Mesendoderm (in vitro differentiated cells): Measurements from ENCODE around the gene DNTT.

Experiments used
- DNase-seq: peaks from one replicate; pipeline ENCODE4 v3.0.0; 2013
- H2AK5ac ChIP-seq: 2 replicates; pipeline ENCODE4 v1.6.1; 2013; ENCODE audit warnings: low read length, inconsistent platforms
- H2BK120ac ChIP-seq: 2 replicates; pipeline ENCODE4 v1.6.1; 2013; ENCODE audit warnings: low read depth, mild to moderate bottlenecking, low read length, moderate library complexity, mixed read lengths
- H2BK15ac ChIP-seq: replicated peaks from 2 replicates; pipeline ENCODE4 v1.6.1; 2013; ENCODE audit warnings: low read depth, mild to moderate bottlenecking, moderate library complexity
- H2BK5ac ChIP-seq: 2 replicates; pipeline ENCODE4 v1.6.1; 2013; ENCODE audit warnings: low read length, inconsistent platforms
- H3K18ac ChIP-seq: 2 replicates; pipeline ENCODE4 v1.6.1; 2013; ENCODE audit warnings: mild to moderate bottlenecking, low read length, mixed read lengths
- H3K23ac ChIP-seq: one replicate; pipeline ENCODE4 v1.6.1; 2013; ENCODE audit warnings: low read length
- H3K27ac ChIP-seq: 2 replicates; pipeline ENCODE4 v1.5.1; 2013; ENCODE audit warnings: low read depth, mild to moderate bottlenecking, inconsistent platforms, low read length, moderate library complexity
- H3K27me3 ChIP-seq: 2 replicates; pipeline ENCODE4 v1.6.1; 2013; ENCODE audit warnings: low read length, control low read depth, mild to moderate bottlenecking, inconsistent platforms; ENCODE audit not compliant: insufficient read depth, poor library complexity
- H3K36me3 ChIP-seq: 2 replicates; pipeline ENCODE4 v1.6.1; 2013; ENCODE audit warnings: low read length, inconsistent platforms; ENCODE audit not compliant: control insufficient read depth, insufficient read depth
- H3K4ac ChIP-seq: one replicate; pipeline ENCODE4 v1.6.1; 2013; ENCODE audit warnings: low read depth, mild to moderate bottlenecking, low read length, moderate library complexity
- H3K4me1 ChIP-seq: 2 replicates; pipeline ENCODE4 v1.6.1; 2013; ENCODE audit warnings: low read depth, low read length, inconsistent platforms; ENCODE audit not compliant: control insufficient read depth
- H3K4me2 ChIP-seq: 2 replicates; pipeline ENCODE4 v1.6.1; 2013; ENCODE audit warnings: low read length
- H3K4me3 ChIP-seq: 2 replicates; pipeline ENCODE4 v1.5.1; 2013; ENCODE audit warnings: mild to moderate bottlenecking, low read length
- H3K56ac ChIP-seq: one replicate; pipeline ENCODE4 v1.6.1; 2013; ENCODE audit warnings: low read length
- H3K79me1 ChIP-seq: 2 replicates; pipeline ENCODE4 v1.6.1; 2013; ENCODE audit warnings: low read length, inconsistent platforms
- H3K79me2 ChIP-seq: 2 replicates; pipeline ENCODE4 v1.6.1; 2013; ENCODE audit warnings: mild to moderate bottlenecking, low read length; ENCODE audit not compliant: control insufficient read depth, insufficient read depth
- H3K9ac ChIP-seq: 2 replicates; pipeline ENCODE4 v1.6.1; 2013; ENCODE audit warnings: low read length, inconsistent platforms
- H4K5ac ChIP-seq: one replicate; pipeline ENCODE4 v1.6.1; 2013; ENCODE audit warnings: low read length
- H4K8ac ChIP-seq: one replicate; pipeline ENCODE4 v1.6.1; 2013; ENCODE audit warnings: low read depth, mild to moderate bottlenecking, control low read depth, low read length, moderate library complexity
- WGBS: extraction: QIAGEN DNeasy Blood & Tissue Kit; methylation state at CpG from one replicate; pipeline ENCODE4 v1.1.7; 2013; ENCODE audit warnings: low lambda C conversion rate, missing lambda C conversion rate; ENCODE audit not compliant: insufficient coverage; ENCODE audit errors: extremely low coverage; 5-methylcytosine and 5-hydroxymethylcytosine counted together

DNTT gene

DNA sequence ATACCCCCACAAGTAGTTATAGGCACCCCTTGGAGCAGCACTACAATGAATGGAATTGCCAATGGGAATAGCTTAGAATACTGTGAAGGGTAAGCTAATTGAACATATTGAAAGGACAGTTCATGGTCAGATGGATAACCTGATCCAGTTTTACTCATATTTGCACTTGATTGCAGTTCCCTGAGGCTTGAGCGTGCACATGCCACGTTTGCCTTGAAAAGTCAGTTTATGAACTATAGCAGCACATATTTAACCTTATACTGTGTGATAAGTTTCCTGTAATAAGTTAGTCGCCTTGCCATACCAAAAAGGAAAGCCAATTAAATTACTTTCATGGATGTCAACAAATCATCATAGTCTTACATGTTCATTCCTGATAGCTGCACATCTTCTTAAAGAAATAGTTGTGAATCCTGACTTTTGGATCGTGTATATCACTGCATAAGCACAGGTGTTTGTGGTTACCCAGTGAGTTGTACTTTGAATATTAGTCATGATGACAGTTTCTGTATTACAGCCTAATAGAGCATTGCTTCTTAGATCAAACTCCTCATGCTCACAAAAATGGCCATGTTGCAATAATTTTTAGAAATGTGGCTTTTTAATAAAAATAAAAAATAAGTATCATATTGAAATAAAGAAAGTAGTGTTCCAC lies 21.6 kb downstream of the DNTT start:
- Histone ChIP-seq H3K79me1 (no peaks in the 10 kb centered on the region), H3K18ac (no peak overlapping the region), H2AK5ac (no peak overlapping the region), H4K5ac (no peak overlapping the region), H2BK15ac (no peak overlapping the region), H3K27me3 (no peaks in the 10 kb centered on the region), H4K8ac (no peak overlapping the region), H3K4me2 (no peak overlapping the region), H3K56ac (no peak overlapping the region), H2BK5ac (no peak overlapping the region), H3K79me2 (no peaks in the 10 kb centered on the region), H3K4ac (no peak overlapping the region), H3K9ac (no peak overlapping the region), H3K27ac (no peak overlapping the region), H3K4me1 (no peaks in the 10 kb centered on the region), H3K4me3 (no peak overlapping the region), H2BK120ac (no peak overlapping the region), H3K36me3 (no peaks in the 10 kb centered on the region), H3K23ac (no peak overlapping the region)
- no CpG with 5 or more reads among the region's 4 CpGs for WGBS
- no peak for DNase-seq

DNA sequence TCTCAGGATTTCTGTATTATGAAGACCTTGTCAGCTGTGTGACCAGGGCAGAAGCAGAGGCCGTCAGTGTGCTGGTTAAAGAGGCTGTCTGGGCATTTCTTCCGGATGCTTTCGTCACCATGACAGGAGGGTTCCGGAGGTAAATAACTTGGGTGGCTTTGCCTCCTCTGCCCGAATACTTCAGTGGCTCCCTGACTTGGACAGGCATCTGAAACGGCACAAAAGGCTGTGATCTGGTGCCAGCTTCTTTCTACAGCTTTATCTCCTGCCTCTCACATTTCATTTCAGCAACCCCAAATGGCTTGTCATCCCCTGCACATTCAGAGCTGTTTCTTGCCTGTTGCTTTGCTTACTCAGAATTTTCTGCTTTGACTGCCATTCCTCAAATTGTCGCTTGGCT lies 23.2 kb downstream of the DNTT start:
- H4K5ac ChIP-seq, result no peak overlapping the region
- H3K23ac ChIP-seq, result no peak overlapping the region
- no peak for DNase-seq
- no peak overlapping the region for H2AK5ac ChIP-seq
- no peaks in the 10 kb centered on the region for H3K79me2 ChIP-seq
- no peak overlapping the region for H3K4me2 ChIP-seq
- H3K27me3 ChIP-seq, result no peaks in the 10 kb centered on the region
- H2BK15ac ChIP-seq, result no peak overlapping the region
- no peak overlapping the region for H2BK5ac ChIP-seq
- H3K36me3 ChIP-seq, result no peaks in the 10 kb centered on the region
- no peak overlapping the region for H3K18ac ChIP-seq
- H3K79me1 ChIP-seq, result no peaks in the 10 kb centered on the region
- no CpG with 5 or more reads among the region's 7 CpGs for WGBS
- no peak overlapping the region for H4K8ac ChIP-seq
- H3K4me1 ChIP-seq, result no peaks in the 10 kb centered on the region
- no peak overlapping the region for H3K4ac ChIP-seq
- no peak overlapping the region for H3K4me3 ChIP-seq
- H3K9ac ChIP-seq, result no peak overlapping the region
- no peak overlapping the region for H2BK120ac ChIP-seq
- H3K56ac ChIP-seq, result no peak overlapping the region
- no peak overlapping the region for H3K27ac ChIP-seq

DNA sequence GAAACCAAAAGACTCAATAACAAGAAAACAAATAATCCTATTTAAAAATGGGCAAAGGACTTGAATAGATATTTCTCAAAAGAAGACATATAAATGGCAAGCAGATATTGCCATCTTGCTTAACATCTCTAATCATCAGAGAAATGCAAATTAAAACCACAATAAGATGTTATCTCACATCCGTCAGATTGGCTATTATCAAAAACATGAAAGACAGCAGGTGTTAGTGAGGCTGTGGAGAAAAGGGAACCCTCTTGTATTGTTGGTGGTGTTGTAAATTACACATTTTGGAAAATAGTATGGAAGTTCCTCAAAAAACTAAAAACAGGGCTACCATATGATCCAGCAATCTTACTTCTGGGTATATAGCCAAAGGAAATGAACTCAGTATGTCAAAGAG lies 28.9 kb downstream of the DNTT start:
- Histone ChIP-seq H2BK120ac (no peak overlapping the region), H4K5ac (no peak overlapping the region), H2AK5ac (no peak overlapping the region), H3K56ac (no peak overlapping the region), H3K23ac (no peak overlapping the region), H3K4ac (no peak overlapping the region), H2BK15ac (no peak overlapping the region), H4K8ac (no peak overlapping the region), H3K27ac (no peak overlapping the region), H3K79me1 (no peaks in the 10 kb centered on the region), H2BK5ac (no peak overlapping the region), H3K79me2 (no peaks in the 10 kb centered on the region), H3K9ac (no peak overlapping the region), H3K27me3 (no peaks in the 10 kb centered on the region), H3K18ac (no peak overlapping the region), H3K4me3 (no peak overlapping the region), H3K4me2 (no peak overlapping the region), H3K4me1 (no peaks in the 10 kb centered on the region), H3K36me3 (no peaks in the 10 kb centered on the region)
- WGBS, result no CpG with 5 or more reads among the region's 1 CpG
- no peak for DNase-seq

DNA sequence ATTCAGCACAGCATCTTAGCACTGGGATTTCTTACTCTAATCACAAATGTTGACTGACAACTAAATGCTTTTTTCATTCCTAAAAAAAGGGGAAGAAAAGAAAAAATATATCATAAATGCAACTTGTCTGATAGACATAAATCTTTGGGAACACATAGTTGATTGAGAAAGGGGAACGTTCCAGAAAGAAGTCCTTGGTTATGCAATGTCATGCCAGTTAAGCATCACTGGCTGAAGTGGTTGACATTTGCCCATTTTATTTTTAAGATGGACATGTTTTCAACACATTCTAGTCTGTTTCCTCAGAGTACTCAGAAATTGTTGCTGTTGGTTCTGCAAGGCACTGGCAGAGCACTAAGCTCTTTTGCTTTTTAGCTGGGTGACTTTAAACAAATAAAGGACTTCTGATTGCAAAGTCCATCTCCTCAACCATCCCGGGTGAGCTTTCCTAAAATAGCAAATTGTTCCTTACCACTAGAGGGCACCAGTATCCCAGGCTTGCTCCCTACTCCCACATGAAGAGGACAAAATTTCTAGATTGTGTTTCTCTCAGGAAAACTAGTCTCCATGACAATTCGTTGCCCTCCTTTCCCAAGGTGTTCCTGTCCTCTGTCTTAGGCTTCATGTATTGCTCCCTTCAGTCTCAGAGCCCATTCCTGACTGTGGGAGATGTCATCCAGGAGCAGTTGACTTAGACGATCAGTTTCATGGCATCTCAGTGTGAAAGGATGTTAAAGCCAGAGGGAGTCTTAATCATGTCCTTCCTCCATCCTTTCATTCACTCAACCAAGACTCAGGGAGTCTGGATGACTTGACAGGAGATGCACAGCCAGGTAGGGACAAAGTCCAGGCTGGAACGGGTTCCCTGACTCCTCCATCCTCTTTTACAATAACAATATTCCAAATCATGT lies 30.6 kb downstream of the DNTT start:
- H3K4ac ChIP-seq, result no peak overlapping the region
- no peaks in the 10 kb centered on the region for H3K27me3 ChIP-seq
- H3K23ac ChIP-seq, result no peak overlapping the region
- H4K8ac ChIP-seq, result no peak overlapping the region
- no peak overlapping the region for H3K18ac ChIP-seq
- H3K4me3 ChIP-seq, result no peak overlapping the region
- WGBS, result no CpG with 5 or more reads among the region's 5 CpGs
- H2BK5ac ChIP-seq, result no peak overlapping the region
- H3K79me2 ChIP-seq, result no peaks in the 10 kb centered on the region
- H2BK120ac ChIP-seq, result no peak overlapping the region
- no peak overlapping the region for H2AK5ac ChIP-seq
- no peak overlapping the region for H3K4me2 ChIP-seq
- no peaks in the 10 kb centered on the region for H3K36me3 ChIP-seq
- H3K4me1 ChIP-seq, result no peaks in the 10 kb centered on the region
- H3K56ac ChIP-seq, result no peak overlapping the region
- H3K27ac ChIP-seq, result no peak overlapping the region
- H4K5ac ChIP-seq, result no peak overlapping the region
- peak; percentile 67 for DNase-seq
- H3K9ac ChIP-seq, result no peak overlapping the region
- H2BK15ac ChIP-seq, result no peak overlapping the region
- no peaks in the 10 kb centered on the region for H3K79me1 ChIP-seq

DNA sequence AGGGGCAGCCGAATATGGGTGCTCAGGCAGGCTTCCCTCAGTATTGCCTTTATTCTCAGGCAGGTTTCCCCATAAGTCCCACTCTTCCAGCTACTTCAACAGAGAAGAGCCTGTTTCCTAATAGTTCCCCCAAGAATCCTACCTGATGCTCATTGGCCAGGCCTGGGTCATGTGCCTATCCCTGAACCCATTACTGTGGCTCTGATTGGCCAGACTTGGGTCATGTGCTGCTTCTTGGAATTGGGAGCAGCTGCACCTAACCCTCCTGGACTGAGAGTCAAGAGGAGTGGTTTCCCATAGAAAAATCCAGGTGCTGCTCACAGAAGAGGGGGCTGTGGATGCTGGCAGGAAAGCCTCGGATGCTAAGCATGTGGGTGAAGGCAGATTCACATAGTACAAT lies 32.9 kb downstream of the DNTT start:
- Histone ChIP-seq H2BK5ac (no peak overlapping the region), H3K18ac (no peak overlapping the region), H4K8ac (no peak overlapping the region), H3K23ac (no peak overlapping the region), H2BK120ac (no peak overlapping the region), H2BK15ac (no peak overlapping the region), H3K56ac (no peak overlapping the region), H3K9ac (no peak overlapping the region), H3K4ac (no peak overlapping the region), H3K36me3 (no peaks in the 10 kb centered on the region), H4K5ac (no peak overlapping the region), H3K79me1 (no peaks in the 10 kb centered on the region), H3K4me3 (no peak overlapping the region), H3K4me1 (peaks cover 3% of the 10 kb centered on the region), H2AK5ac (no peak overlapping the region), H3K79me2 (no peaks in the 10 kb centered on the region), H3K27me3 (no peaks in the 10 kb centered on the region), H3K27ac (no peak overlapping the region), H3K4me2 (no peak overlapping the region)
- peak; percentile 26 for DNase-seq
- no CpG with 5 or more reads among the region's 2 CpGs for WGBS
